Stimulated activated CD8-positive, alpha-beta memory T cell treated with anti-CD3 and anti-CD28 coated beads, Interleukin-7, amount 100 ng/mL, for 4 hours (primary cell): Measurements from ENCODE around the gene IQGAP1.
"Not testable (repeated sequence)": the region's sequence is repeated elsewhere in the genome, so short reads cannot be mapped to it uniquely, and the experiment has no call there.

Source experiments
- DNase-seq, 2 donors: peaks; one replicate each; pipeline ENCODE4 v3.0.0-alpha.2; 2020; ENCODE audit warnings: low read depth in 2 of 2

IQGAP1 gene

DNA sequence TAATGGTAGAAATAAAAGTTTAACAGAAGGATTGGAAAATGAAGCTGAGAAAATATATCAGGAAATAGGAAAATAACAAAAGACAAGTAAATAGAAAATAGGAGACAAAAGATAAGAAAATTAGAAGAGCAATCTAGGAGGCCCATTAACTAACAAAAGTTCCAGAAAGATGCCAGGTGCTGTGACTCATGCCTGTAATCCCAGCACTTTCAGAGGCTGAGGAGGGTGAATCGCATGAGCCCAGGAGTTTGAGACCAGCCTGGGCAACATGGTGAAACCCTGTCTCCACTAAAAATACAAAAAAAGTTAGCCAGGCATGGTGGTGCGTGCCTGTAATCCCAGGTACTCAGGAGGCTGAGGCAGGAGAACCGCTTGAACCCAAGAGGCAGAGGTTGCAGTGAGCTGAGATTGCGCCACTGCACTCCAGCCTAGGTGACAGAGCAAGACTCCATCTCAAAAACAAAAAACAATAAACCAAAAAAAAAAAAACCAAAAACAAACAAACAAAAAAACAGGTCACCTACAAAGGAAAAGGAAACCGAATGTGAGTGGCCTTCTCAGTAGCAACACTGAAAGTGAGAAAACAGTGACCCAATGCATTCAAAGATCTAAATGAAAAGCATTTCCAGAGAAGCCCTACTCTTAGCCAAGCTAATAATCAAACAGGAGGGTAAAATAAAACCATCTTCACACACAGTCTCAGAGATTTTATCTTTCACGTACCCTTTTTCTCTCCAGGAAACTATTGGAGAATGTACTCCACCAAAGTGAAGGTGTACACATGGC, 136.2 kb downstream of the IQGAP1 start:
- DNase-seq: not testable (repeated sequence)

DNA sequence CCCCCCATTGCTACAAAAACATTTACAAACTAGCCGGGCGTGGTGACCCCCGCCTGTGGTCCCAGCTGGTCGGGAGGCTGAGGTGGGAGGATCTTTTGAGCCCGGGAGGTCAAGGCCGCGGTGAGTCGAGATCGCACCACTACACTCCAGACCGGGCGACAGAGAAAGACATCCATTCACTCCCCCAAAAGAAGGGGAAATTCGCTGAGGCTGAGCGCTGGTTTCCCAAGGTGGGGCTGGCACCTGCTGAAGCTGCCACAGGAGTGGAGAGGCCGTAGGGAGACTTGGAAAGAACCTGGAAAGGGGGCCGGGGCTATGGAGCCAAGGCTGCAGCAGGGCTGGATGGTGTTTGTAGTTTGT, 140.9 kb downstream of the IQGAP1 start:
- DNase-seq: no peak

DNA sequence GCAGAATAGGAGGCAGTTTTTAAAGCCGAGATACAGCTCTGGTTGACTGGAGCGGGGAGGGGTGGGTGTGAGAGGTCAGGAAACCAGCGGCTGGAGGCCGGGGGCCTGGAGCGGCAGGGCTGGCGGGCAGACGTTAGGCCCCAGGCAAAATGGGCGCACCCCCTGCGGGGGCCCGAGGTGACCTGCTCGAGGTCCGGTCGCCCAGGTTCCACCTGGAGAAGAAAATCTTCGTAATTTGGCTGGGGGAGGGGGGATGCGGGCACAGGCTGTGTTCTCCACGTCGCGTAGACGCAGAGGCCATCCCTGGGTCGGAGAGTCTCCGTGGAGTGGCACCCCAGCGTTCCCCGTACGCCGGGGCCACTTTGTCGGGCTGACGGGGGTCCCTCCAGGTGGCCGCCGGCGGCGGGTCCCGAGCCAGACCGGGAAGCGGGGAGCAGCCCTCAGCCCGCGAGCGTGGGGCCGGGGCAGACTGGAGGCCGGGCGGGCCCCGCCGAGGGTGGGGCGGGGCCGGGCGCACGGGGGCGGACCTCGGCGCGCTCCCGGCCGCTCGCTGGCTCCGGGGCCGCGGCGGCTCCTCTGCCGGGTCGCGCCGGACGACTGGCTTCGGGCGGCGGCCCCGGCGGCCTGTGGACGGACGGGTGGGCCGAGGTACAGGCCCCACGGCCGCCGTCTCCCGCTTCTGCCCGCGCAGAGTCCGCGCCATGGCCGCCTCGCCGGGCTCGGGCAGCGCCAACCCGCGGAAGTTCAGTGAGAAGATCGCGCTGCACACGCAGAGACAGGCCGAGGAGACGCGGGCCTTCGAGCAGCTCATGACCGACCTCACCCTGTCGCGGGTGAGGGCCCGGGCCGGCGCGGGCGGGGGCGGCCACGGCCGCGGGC, 141.6 kb downstream of the IQGAP1 start, which contains the start of gene CRTC3:
CRTC3 (plus strand) TSS at position 553 of the 879 bp plus-strand sequence; CDS start at position 702, 149 bp downstream.
- DNase-seq: peak in 1 of 2 donors; percentile 48

DNA sequence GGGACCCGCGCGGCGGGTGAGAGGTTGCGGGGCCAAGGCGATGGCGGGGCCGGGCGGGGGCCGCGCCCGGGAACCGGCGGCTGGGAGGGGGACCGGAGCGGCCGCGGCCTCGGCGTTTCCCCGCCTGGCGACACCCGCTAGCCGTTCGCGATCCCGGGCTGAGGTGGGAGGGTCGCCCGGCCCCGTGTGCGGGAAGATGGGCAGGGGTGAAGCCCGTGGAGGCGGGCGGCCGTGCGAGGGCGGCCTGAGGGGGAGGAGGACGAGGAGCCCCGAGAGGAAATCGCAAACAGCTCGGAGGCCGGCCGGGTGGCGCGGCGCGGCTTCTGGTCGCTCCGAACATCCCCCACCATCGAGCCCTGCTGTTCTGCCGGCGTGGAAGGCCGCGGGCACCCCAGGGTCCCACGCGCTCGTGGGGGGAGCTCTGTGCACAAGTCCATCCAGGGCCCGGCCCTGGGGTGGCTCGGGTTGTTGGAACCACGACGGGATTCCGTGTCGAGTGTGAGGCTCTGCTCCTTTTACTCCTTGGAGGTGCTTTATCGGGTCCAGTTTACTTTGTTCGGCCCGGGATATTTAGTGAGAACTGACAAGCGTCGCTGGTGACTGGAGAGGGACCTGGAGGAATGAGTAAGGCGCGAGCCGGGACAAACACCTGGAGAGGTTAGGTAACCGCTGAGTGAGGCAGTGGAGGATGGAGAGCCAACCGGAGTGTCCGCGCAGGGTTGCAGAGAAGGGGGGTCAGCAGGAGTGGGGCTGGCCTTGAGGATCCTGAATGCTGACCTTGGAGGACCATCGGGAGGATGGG, 142.4 kb downstream of the IQGAP1 start:
- DNase-seq: peak in 1 of 2 donors; percentile 41

DNA sequence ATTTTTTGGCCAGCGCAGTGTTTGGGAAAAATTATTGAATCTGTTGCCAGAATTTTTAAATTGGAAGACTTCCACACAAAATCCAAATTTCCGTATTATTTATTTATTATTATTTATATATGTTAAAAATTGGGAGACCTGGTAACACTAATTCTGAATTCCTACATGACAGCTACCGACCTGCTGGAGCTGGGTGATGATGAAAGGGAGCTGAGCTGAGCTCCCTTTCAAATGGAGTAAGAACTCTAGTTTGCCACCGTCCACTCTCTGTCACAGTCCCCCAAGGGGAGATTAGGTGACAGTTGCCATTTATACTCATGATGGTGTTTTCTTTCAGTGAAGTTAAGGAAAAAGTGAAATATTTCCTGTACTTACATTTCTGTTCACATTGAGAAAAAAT, 143.1 kb downstream of the IQGAP1 start:
- no peak for DNase-seq

DNA sequence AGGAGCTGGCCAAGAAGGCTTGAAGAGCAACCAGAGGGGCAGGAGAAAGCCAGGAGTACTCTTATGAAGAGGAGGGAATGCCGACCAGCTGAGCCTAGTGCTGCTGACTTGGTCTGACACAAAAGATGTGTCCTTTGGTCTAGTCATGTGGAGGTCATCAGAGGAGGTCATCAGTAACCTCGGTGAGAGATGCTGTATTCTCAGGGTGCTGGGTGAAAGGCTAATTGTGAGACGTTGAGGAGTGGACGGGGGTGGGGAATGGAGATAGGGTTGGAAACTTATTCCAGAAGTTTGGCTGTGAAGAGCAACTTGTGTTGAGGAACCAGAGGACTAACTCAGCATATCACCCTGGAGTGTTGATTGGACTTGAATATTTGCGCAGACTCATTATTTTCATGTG, 147.2 kb downstream of the IQGAP1 start:
- DNase-seq: no peak

DNA sequence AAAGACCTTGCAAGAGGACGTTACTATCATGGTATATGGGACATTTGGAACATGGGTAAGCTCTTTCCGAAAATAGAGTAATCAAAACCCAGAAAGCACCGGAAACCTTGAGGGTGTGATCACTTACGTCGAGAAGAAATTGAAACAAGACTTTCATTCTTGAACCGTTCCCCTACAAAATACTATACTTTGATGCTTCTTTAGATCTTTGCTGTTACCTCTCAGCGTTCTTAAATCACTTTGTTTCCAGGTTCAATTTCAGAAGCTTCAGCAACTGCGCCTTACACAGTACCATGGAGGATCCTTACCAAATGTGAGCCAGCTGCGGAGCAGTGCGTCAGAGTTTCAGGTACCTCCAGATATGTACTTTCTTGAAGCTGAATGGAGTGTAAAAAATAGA, 151.7 kb downstream of the IQGAP1 start:
- DNase-seq: no peak

DNA sequence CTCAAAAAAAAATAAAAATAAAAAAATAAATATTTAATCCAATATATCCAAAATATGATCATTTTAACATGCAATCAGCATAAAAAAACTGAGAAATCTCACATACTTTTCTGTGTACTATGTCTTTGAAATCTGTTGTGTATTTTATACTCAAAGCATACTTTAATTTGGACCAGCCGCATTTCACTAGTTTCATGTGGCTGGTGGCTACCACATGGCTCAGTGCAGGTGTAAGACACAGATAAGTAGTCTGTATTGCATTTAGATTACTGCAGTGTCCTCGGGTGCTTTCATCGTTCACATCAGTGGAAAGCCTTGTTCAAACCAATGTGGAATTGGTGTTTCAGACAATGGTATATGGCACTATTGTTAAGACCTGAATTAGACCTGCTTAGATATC, 152.7 kb downstream of the IQGAP1 start:
- DNase-seq: no peak

DNA sequence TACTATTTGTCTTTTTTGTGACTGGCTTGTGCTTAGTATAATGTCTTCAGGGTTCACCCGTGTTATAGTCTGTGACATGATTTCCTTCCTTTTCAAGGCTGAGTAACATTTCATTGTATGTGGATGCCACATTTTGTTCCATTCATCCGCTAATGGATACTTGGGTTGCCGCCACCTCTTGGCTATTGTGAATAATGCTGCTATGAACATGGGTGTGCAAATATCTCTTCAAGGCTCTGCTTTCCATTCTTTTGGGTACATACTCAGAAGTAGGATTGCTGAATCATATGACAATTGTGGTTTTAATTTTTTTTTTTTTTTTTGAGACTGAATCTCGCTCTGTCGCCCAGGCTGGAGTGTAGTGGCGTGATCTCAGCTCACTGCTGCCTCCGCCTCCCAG, 157.1 kb downstream of the IQGAP1 start:
- DNase-seq: no peak

DNA sequence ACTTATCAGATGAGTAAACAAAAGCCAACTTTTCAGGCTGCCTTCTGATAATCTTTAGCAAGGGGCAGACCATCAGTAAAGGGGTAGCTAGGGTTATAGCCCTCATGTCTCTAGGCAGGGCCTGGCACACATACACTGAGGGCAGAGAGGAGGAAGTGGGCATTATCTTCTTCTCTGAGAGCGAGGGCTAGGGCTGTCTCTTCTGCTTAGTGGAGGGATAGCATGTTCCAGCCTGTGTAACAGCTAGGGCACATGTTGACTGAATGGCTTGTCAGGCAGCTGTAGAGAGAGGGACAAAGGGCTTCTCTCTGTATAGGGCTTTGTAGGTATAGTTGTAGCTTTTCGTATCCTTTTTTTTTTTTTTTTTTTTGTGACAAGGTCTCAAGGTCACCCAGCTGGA, 159.5 kb downstream of the IQGAP1 start:
- no peak for DNase-seq

DNA sequence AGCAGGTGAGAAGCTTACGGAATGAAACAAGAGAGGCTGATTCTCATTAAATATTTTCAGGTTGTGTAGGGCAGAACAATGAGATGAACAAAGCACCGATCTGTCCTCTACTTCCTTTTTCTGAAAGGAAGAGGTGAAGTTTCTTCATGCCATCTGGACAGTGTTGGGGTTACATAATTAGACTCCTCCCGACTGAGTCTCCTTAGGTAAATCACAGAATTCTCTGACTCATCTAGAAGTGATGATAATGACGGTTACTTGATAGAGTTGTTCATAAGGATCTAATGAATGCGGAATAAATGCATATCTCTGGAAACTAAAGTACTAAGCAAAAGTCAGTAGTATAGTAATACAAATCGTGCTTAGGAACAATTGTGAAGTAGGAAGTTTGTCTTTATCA, 162.9 kb downstream of the IQGAP1 start:
- no peak for DNase-seq
